Measurements from ENCODE around the gene OPN5.

OPN5 gene

GRCh38 chr6:47752801-47753200, 29.0 kb upstream of the OPN5 start:
- Histone ChIP-seq H3K9ac (ENCODE audit: low read depth in 1 of 2, low read length in 2 of 2) (no peak overlapping the region), H3K27me3 (ENCODE audit: control insufficient read depth in 1 of 2, insufficient read depth in 2 of 2, low read length in 2 of 2) (no peaks in the 10 kb centered on the region)

GRCh38 chr6:47759364-47759763, 22.5 kb upstream of the OPN5 start:
- no peaks in the 10 kb centered on the region for H3K27me3 ChIP-seq (ENCODE audit: control insufficient read depth in 1 of 2, insufficient read depth in 2 of 2, low read length in 2 of 2)
- H3K36me3 ChIP-seq (ENCODE audit: control insufficient read depth in 1 of 2, insufficient read depth in 2 of 2, low read length in 2 of 2), result no peaks in the 10 kb centered on the region
- H3K27ac ChIP-seq (ENCODE audit: low read depth, low read length), result no peak overlapping the region
- H3K9me3 ChIP-seq (ENCODE audit: control insufficient read depth in 1 of 2, low read length in 2 of 2), result no peaks in the 10 kb centered on the region
- no peak overlapping the region for H3K4me3 ChIP-seq (ENCODE audit: low read depth in 1 of 2, low read length in 2 of 2)
- H3K9ac ChIP-seq (ENCODE audit: low read depth in 1 of 2, low read length in 2 of 2), result no peak overlapping the region
- H3K4me1 ChIP-seq (ENCODE audit: control insufficient read depth in 1 of 2, insufficient read depth in 2 of 2, low read length in 2 of 2), result no peaks in the 10 kb centered on the region

More at GRCh38 chr6:47752801-47753200, 29.0 kb upstream of the OPN5 start:
- no peaks in the 10 kb centered on the region for H3K36me3 ChIP-seq (ENCODE audit: control insufficient read depth in 1 of 2, insufficient read depth in 2 of 2, low read length in 2 of 2)
- no peaks in the 10 kb centered on the region for H3K9me3 ChIP-seq (ENCODE audit: control insufficient read depth in 1 of 2, low read length in 2 of 2)
- no peak overlapping the region for H3K4me3 ChIP-seq (ENCODE audit: low read depth in 1 of 2, low read length in 2 of 2)
- no peaks in the 10 kb centered on the region for H3K4me1 ChIP-seq (ENCODE audit: control insufficient read depth in 1 of 2, insufficient read depth in 2 of 2, low read length in 2 of 2)
- H3K27ac ChIP-seq (ENCODE audit: low read depth, low read length), result no peak overlapping the region

GRCh38 chr6:47762502-47762901, 19.3 kb upstream of the OPN5 start:
- Histone ChIP-seq H3K27ac (ENCODE audit: low read depth, low read length) (no peak overlapping the region), H3K27me3 (ENCODE audit: control insufficient read depth in 1 of 2, insufficient read depth in 2 of 2, low read length in 2 of 2) (no peaks in the 10 kb centered on the region), H3K4me1 (ENCODE audit: control insufficient read depth in 1 of 2, insufficient read depth in 2 of 2, low read length in 2 of 2) (no peaks in the 10 kb centered on the region), H3K9me3 (ENCODE audit: control insufficient read depth in 1 of 2, low read length in 2 of 2) (no peaks in the 10 kb centered on the region), H3K36me3 (ENCODE audit: control insufficient read depth in 1 of 2, insufficient read depth in 2 of 2, low read length in 2 of 2) (no peaks in the 10 kb centered on the region), H3K4me3 (ENCODE audit: low read depth in 1 of 2, low read length in 2 of 2) (no peak overlapping the region), H3K9ac (ENCODE audit: low read depth in 1 of 2, low read length in 2 of 2) (no peak overlapping the region)

DNA sequence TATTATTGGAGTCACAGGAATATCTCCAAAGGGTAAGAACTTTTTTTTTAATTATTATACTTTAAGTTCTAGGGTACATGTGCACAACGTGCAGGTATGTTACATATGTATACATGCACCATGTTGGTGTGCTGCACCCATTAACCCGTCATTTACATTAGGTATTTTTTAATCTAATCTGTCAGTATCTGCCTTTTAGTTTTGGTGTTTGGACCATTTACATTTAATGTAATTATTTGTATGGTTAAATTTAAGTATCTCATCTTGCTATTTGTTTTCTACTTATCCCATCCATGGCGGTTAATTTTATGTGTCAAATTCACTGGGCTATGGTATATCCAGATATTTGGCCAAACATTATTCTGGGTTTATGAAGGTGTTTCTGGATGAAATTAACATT, 15.4 kb upstream of the OPN5 start:
- Histone ChIP-seq H3K4me3 (ENCODE audit: low read depth in 1 of 2, low read length in 2 of 2) (no peak overlapping the region), H3K9me3 (ENCODE audit: control insufficient read depth in 1 of 2, low read length in 2 of 2) (no peaks in the 10 kb centered on the region)

DNA sequence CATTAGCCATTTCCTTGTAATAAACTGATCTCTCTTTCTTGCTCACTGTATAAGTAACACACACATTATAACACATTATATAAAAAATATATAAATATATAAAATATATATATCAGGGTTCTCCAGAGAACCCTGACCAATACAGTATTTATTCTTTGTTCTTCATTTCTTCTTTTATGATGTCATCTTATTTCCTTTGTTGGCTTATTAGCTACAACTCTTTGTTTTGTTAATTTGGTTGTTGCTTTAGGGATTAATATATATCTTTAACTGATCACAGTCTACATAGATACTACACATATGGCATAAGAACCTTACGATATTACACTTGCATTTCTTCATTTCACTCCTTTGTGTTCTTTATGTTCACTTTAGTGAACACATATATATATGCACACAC, 14.7 kb upstream of the OPN5 start:
- Histone ChIP-seq H3K27ac (ENCODE audit: low read depth, low read length) (no peak overlapping the region), H3K27me3 (ENCODE audit: control insufficient read depth in 1 of 2, insufficient read depth in 2 of 2, low read length in 2 of 2) (no peaks in the 10 kb centered on the region), H3K4me1 (ENCODE audit: control insufficient read depth in 1 of 2, insufficient read depth in 2 of 2, low read length in 2 of 2) (no peaks in the 10 kb centered on the region), H3K9ac (ENCODE audit: low read depth in 1 of 2, low read length in 2 of 2) (no peak overlapping the region), H3K9me3 (ENCODE audit: control insufficient read depth in 1 of 2, low read length in 2 of 2) (no peaks in the 10 kb centered on the region), H3K4me3 (ENCODE audit: low read depth in 1 of 2, low read length in 2 of 2) (no peak overlapping the region), H3K36me3 (ENCODE audit: control insufficient read depth in 1 of 2, insufficient read depth in 2 of 2, low read length in 2 of 2) (no peaks in the 10 kb centered on the region)

More for the DNA sequence above, 15.4 kb upstream of the OPN5 start:
- no peak overlapping the region for H3K27ac ChIP-seq (ENCODE audit: low read depth, low read length)
- H3K36me3 ChIP-seq (ENCODE audit: control insufficient read depth in 1 of 2, insufficient read depth in 2 of 2, low read length in 2 of 2), result no peaks in the 10 kb centered on the region
- no peaks in the 10 kb centered on the region for H3K4me1 ChIP-seq (ENCODE audit: control insufficient read depth in 1 of 2, insufficient read depth in 2 of 2, low read length in 2 of 2)
- H3K9ac ChIP-seq (ENCODE audit: low read depth in 1 of 2, low read length in 2 of 2), result no peak overlapping the region
- H3K27me3 ChIP-seq (ENCODE audit: control insufficient read depth in 1 of 2, insufficient read depth in 2 of 2, low read length in 2 of 2), result no peaks in the 10 kb centered on the region

GRCh38 chr6:47769982-47770381, 11.8 kb upstream of the OPN5 start:
- H3K27me3 ChIP-seq (ENCODE audit: control insufficient read depth in 1 of 2, insufficient read depth in 2 of 2, low read length in 2 of 2), result no peaks in the 10 kb centered on the region
- H3K9me3 ChIP-seq (ENCODE audit: control insufficient read depth in 1 of 2, low read length in 2 of 2), result no peaks in the 10 kb centered on the region
- H3K4me1 ChIP-seq (ENCODE audit: control insufficient read depth in 1 of 2, insufficient read depth in 2 of 2, low read length in 2 of 2), result no peaks in the 10 kb centered on the region
- no peaks in the 10 kb centered on the region for H3K36me3 ChIP-seq (ENCODE audit: control insufficient read depth in 1 of 2, insufficient read depth in 2 of 2, low read length in 2 of 2)
- H3K4me3 ChIP-seq (ENCODE audit: low read depth in 1 of 2, low read length in 2 of 2), result no peak overlapping the region
- H3K9ac ChIP-seq (ENCODE audit: low read depth in 1 of 2, low read length in 2 of 2), result no peak overlapping the region
- H3K27ac ChIP-seq (ENCODE audit: low read depth, low read length), result no peak overlapping the region

GRCh38 chr6:47772359-47772758, 9.5 kb upstream of the OPN5 start:
- no peaks in the 10 kb centered on the region for H3K4me1 ChIP-seq (ENCODE audit: control insufficient read depth in 1 of 2, insufficient read depth in 2 of 2, low read length in 2 of 2)

GRCh38 chr6:47773005-47773404, 8.8 kb upstream of the OPN5 start:
- no peak overlapping the region for H3K9ac ChIP-seq (ENCODE audit: low read depth in 1 of 2, low read length in 2 of 2)
- H3K4me3 ChIP-seq (ENCODE audit: low read depth in 1 of 2, low read length in 2 of 2), result no peak overlapping the region
- H3K4me1 ChIP-seq (ENCODE audit: control insufficient read depth in 1 of 2, insufficient read depth in 2 of 2, low read length in 2 of 2), result no peaks in the 10 kb centered on the region
- H3K9me3 ChIP-seq (ENCODE audit: control insufficient read depth in 1 of 2, low read length in 2 of 2), result no peaks in the 10 kb centered on the region
- no peak overlapping the region for H3K27ac ChIP-seq (ENCODE audit: low read depth, low read length)
- H3K36me3 ChIP-seq (ENCODE audit: control insufficient read depth in 1 of 2, insufficient read depth in 2 of 2, low read length in 2 of 2), result no peaks in the 10 kb centered on the region
- H3K27me3 ChIP-seq (ENCODE audit: control insufficient read depth in 1 of 2, insufficient read depth in 2 of 2, low read length in 2 of 2), result no peaks in the 10 kb centered on the region

More at GRCh38 chr6:47772359-47772758, 9.5 kb upstream of the OPN5 start:
- Histone ChIP-seq H3K27me3 (ENCODE audit: control insufficient read depth in 1 of 2, insufficient read depth in 2 of 2, low read length in 2 of 2) (no peaks in the 10 kb centered on the region), H3K9ac (ENCODE audit: low read depth in 1 of 2, low read length in 2 of 2) (no peak overlapping the region), H3K36me3 (ENCODE audit: control insufficient read depth in 1 of 2, insufficient read depth in 2 of 2, low read length in 2 of 2) (no peaks in the 10 kb centered on the region), H3K9me3 (ENCODE audit: control insufficient read depth in 1 of 2, low read length in 2 of 2) (no peaks in the 10 kb centered on the region), H3K27ac (ENCODE audit: low read depth, low read length) (no peak overlapping the region), H3K4me3 (ENCODE audit: low read depth in 1 of 2, low read length in 2 of 2) (no peak overlapping the region)

DNA sequence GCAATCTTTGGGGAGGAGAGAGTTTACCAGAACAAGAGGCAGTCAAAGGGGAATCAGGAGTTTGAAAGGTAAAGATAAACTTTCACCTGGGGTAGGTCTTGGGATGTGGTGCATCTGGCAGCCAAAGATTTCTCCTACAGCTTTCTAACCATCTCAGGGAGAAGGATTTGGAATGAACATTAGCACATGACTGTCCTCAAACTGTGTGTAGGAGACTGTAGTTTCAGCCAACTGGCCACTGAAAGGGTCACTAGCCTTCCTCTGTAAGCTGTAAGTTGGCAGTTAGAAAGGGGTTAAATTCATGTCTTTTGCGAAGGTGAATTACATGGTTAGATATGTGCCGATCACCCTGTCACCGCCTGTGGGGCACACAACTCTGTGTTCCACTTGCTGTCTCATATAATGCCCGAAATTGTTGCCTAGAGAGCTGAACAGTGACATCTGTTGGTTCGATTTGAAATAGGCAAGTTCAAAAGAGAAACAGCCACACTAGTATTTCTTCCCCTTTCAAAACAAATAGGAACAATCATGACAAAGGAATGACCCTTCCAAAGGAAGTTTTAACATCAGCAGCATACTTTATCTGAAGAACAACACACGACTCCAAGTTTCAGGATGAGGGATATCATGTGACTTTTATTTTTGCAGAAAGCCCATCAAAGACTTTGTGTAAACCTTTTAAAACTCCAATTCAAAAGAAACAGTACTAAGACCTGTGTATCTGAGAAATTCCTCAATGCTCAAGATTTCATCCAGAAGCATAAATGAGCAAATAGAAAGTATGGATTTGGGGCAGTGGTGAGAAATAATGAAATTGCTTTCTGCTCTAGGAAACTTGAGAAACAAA, 1.1 kb upstream of the OPN5 start:
- Histone ChIP-seq H3K4me3 (ENCODE audit: low read depth in 1 of 2, low read length in 2 of 2) (peak overlapping the region in 1 of 2 donors; percentile 32), H3K27ac (ENCODE audit: low read depth, low read length) (no peak overlapping the region), H3K9ac (ENCODE audit: low read depth in 1 of 2, low read length in 2 of 2) (no peak overlapping the region), H3K27me3 (ENCODE audit: control insufficient read depth in 1 of 2, insufficient read depth in 2 of 2, low read length in 2 of 2) (peaks cover 0 to 4% of the 10 kb centered on the region in 2 donors), H3K9me3 (ENCODE audit: control insufficient read depth in 1 of 2, low read length in 2 of 2) (no peaks in the 10 kb centered on the region), H3K4me1 (ENCODE audit: control insufficient read depth in 1 of 2, insufficient read depth in 2 of 2, low read length in 2 of 2) (no peaks in the 10 kb centered on the region), H3K36me3 (ENCODE audit: control insufficient read depth in 1 of 2, insufficient read depth in 2 of 2, low read length in 2 of 2) (no peaks in the 10 kb centered on the region)

- Histone ChIP-seq H3K4me1 (ENCODE audit: control insufficient read depth in 1 of 2, insufficient read depth in 2 of 2, low read length in 2 of 2) (peaks cover 0 to 3% of the 10 kb centered on the region in 2 donors), H3K4me3 (ENCODE audit: low read depth in 1 of 2, low read length in 2 of 2) (no peak overlapping the region), H3K36me3 (ENCODE audit: control insufficient read depth in 1 of 2, insufficient read depth in 2 of 2, low read length in 2 of 2) (no peaks in the 10 kb centered on the region), H3K9me3 (ENCODE audit: control insufficient read depth in 1 of 2, low read length in 2 of 2) (no peaks in the 10 kb centered on the region), H3K27me3 (ENCODE audit: control insufficient read depth in 1 of 2, insufficient read depth in 2 of 2, low read length in 2 of 2) (peaks cover 4 to 5% of the 10 kb centered on the region in 2 donors), H3K9ac (ENCODE audit: low read depth in 1 of 2, low read length in 2 of 2) (no peak overlapping the region), H3K27ac (ENCODE audit: low read depth, low read length) (no peak overlapping the region)
Measured at GRCh38 chr6:47785182-47785581, 3.4 kb downstream of the OPN5 start.

All from duodenal mucosa (tissue), 2 donors.